Suprapubic skin (tissue), 4 donors: Measurements from ENCODE around the gene ADGRD1. TPM values are rescaled to one million over a fixed set of nuclear protein-coding genes. Genes with fewer than 3 reads are reported as not detected.

Source experiments
- DNase-seq, 2 donors: peaks; one replicate each; pipeline ENCODE4 v3.0.0-alpha.2; 2019; ENCODE audit warnings: low spot score in 2 of 2
- H3K27ac ChIP-seq: fragments of 200-600 bp; sonication (generic); one replicate; pipeline ENCODE4 v1.5.1; 2019
- H3K27me3 ChIP-seq: fragments of 200-600 bp; sonication (generic); one replicate; pipeline ENCODE4 v1.5.1; 2019
- H3K36me3 ChIP-seq: fragments of 200-600 bp; sonication (generic); one replicate; pipeline ENCODE4 v1.5.1; 2019
- H3K4me1 ChIP-seq: fragments of 200-600 bp; sonication (generic); one replicate; pipeline ENCODE4 v1.5.1; 2019
- H3K4me3 ChIP-seq: fragments of 200-600 bp; sonication (generic); one replicate; pipeline ENCODE4 v1.5.1; 2019; ENCODE audit warnings: mild to moderate bottlenecking
- H3K9me3 ChIP-seq: fragments of 200-600 bp; sonication (generic); one replicate; pipeline ENCODE4 v1.5.1; 2019
- EP300 ChIP-seq: sonication (generic); formaldehyde crosslinking; IDR thresholded peaks from one replicate; pipeline ENCODE4 v1.6.1; 2017; ENCODE audit warnings: antibody characterized with exemption
- POLR2A ChIP-seq, 2 donors: fragments of 450-650 bp; IDR thresholded peaks; one replicate each; pipeline ENCODE4 v1.6.1; 2017; ENCODE audit warnings: antibody characterized with exemption in 2 of 2, mild to moderate bottlenecking in 2 of 2, moderate library complexity in 2 of 2
- POLR2AphosphoS5 ChIP-seq, 3 donors: sonication (generic); formaldehyde crosslinking; IDR thresholded peaks; one replicate each; pipeline ENCODE4 v1.6.1; 2017; ENCODE audit warnings: antibody characterized with exemption in 3 of 3
- WGBS: methylation state at CpG from one replicate; pipeline ENCODE4 v1.1.5; 2018; 5-methylcytosine and 5-hydroxymethylcytosine counted together
- total RNA-seq, 4 donors: library from RNA; depleted of rRNA; stranded (reverse); fragments of >200 nt; gene quantifications; one replicate each; pipeline ENCODE4 v1.1.0, GENCODE V29; 2016
- TF ChIP-seq, protein P1 (sequence below), 2 donors: fragments of 200-600 bp in 1 of 2; fragments of 450-650 bp in 1 of 2; sonication (generic) in 1 of 2; IDR thresholded peaks; one replicate each; pipeline ENCODE4 v1.5.1; 2016 to 2019; ENCODE audit warnings: antibody characterized with exemption in 2 of 2, mild to moderate bottlenecking in 1 of 2, moderate library complexity in 1 of 2

The ADGRD1 gene
- total RNA-seq, 4 donors from 2014 or later: 4.2 to 12.4 (median 10.4) TPM

DNA sequence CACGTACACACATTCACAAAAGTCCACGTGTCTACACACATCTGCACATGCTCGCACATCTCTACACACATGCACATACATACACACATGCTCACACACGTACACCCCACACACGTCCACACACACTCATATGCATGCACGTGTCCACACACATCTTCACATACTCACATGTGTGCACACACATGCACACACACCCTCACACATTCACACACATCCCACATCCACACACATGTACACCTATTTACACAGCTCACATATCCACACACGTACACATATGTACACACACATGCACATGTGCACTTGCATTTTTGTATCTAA, 3.6 kb downstream of the ADGRD1 start:
- Histone ChIP-seq H3K36me3 (no peaks in the 10 kb centered on the region), H3K4me1 (peaks cover 16% of the 10 kb centered on the region), H3K27me3 (peaks cover 17% of the 10 kb centered on the region), H3K27ac (no peak overlapping the region), H3K4me3 (no peak overlapping the region), H3K9me3 (no peaks in the 10 kb centered on the region)
- no peak for TF ChIP-seq POLR2AphosphoS5 (IDR thresholded peaks at IDR 0.05)
- TF ChIP-seq EP300: no peak
- TF ChIP-seq, protein P1, sequence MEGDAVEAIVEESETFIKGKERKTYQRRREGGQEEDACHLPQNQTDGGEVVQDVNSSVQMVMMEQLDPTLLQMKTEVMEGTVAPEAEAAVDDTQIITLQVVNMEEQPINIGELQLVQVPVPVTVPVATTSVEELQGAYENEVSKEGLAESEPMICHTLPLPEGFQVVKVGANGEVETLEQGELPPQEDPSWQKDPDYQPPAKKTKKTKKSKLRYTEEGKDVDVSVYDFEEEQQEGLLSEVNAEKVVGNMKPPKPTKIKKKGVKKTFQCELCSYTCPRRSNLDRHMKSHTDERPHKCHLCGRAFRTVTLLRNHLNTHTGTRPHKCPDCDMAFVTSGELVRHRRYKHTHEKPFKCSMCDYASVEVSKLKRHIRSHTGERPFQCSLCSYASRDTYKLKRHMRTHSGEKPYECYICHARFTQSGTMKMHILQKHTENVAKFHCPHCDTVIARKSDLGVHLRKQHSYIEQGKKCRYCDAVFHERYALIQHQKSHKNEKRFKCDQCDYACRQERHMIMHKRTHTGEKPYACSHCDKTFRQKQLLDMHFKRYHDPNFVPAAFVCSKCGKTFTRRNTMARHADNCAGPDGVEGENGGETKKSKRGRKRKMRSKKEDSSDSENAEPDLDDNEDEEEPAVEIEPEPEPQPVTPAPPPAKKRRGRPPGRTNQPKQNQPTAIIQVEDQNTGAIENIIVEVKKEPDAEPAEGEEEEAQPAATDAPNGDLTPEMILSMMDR (IDR thresholded peaks at IDR 0.05): no peak
- no peak for TF ChIP-seq POLR2A (IDR thresholded peaks at IDR 0.05)
- WGBS: 83% methylated on average over 7 of the region's 7 CpGs
- DNase-seq: no peak

- Histone ChIP-seq H3K9me3 (no peaks in the 10 kb centered on the region), H3K27ac (no peak overlapping the region)
- 81% methylated on average over 26 of the region's 26 CpGs for WGBS
Observed at GRCh38 chr12:130958557-130959140, 4.9 kb downstream of the ADGRD1 start.

GRCh38 chr12:130959632-130960031, 5.9 kb downstream of the ADGRD1 start:
- Histone ChIP-seq H3K36me3 (no peaks in the 10 kb centered on the region), H3K27me3 (peaks cover 2% of the 10 kb centered on the region), H3K4me3 (no peak overlapping the region), H3K9me3 (no peaks in the 10 kb centered on the region), H3K4me1 (peaks cover 5% of the 10 kb centered on the region), H3K27ac (no peak overlapping the region)
- no peak for DNase-seq
- no peak for TF ChIP-seq EP300
- WGBS: 74% methylated on average over 8 of the region's 8 CpGs

More at GRCh38 chr12:130958557-130959140, 4.9 kb downstream of the ADGRD1 start:
- Histone ChIP-seq H3K27me3 (peaks cover 11% of the 10 kb centered on the region), H3K36me3 (no peaks in the 10 kb centered on the region), H3K4me3 (no peak overlapping the region), H3K4me1 (peaks cover 11% of the 10 kb centered on the region)
- TF ChIP-seq POLR2AphosphoS5 (IDR thresholded peaks at IDR 0.05) (no peak), EP300 (no peak)
- TF ChIP-seq, protein P1 (IDR thresholded peaks at IDR 0.05): no peak
- no peak for DNase-seq

DNA sequence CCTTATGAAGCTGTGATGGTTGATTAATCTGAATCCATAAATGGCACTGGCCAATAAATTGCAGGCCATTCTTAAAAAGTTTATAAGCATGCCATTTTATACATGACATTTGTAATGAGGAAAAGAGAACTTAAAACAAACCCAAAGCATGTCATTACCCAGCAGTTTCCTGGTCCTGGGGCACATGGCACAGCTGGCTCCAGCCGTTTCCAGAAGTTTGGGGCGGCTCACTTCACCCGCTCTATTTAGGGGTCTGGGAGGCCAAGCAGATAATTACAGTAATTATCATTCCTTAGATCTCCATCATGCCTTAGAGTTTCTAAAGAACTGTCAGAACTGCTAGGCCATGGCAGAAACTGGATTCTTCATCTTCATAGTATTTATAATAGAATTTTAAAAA, 6.4 kb downstream of the ADGRD1 start:
- TF ChIP-seq EP300 (no peak), POLR2A (IDR thresholded peaks at IDR 0.05) (no peak), POLR2AphosphoS5 (IDR thresholded peaks at IDR 0.05) (no peak)
- TF ChIP-seq, protein P1 (IDR thresholded peaks at IDR 0.05): no peak
- DNase-seq: no peak
- Histone ChIP-seq H3K9me3 (no peaks in the 10 kb centered on the region), H3K27ac (no peak overlapping the region), H3K4me1 (peaks cover 5% of the 10 kb centered on the region), H3K4me3 (no peak overlapping the region), H3K27me3 (peaks cover 2% of the 10 kb centered on the region), H3K36me3 (no peaks in the 10 kb centered on the region)
- 81% methylated on average over 3 of the region's 3 CpGs for WGBS

- Histone ChIP-seq H3K9me3 (no peaks in the 10 kb centered on the region), H3K36me3 (no peaks in the 10 kb centered on the region), H3K27ac (no peak overlapping the region), H3K27me3 (peaks cover 2% of the 10 kb centered on the region), H3K4me1 (peaks cover 5% of the 10 kb centered on the region), H3K4me3 (no peak overlapping the region)
- no peak for DNase-seq
- 92% methylated on average over 8 of the region's 8 CpGs for WGBS
- TF ChIP-seq, protein P1 (IDR thresholded peaks at IDR 0.05): no peak
- TF ChIP-seq POLR2A (IDR thresholded peaks at IDR 0.05) (no peak), EP300 (no peak)
Observed at GRCh38 chr12:130960787-130961186, 7.1 kb downstream of the ADGRD1 start.

DNA sequence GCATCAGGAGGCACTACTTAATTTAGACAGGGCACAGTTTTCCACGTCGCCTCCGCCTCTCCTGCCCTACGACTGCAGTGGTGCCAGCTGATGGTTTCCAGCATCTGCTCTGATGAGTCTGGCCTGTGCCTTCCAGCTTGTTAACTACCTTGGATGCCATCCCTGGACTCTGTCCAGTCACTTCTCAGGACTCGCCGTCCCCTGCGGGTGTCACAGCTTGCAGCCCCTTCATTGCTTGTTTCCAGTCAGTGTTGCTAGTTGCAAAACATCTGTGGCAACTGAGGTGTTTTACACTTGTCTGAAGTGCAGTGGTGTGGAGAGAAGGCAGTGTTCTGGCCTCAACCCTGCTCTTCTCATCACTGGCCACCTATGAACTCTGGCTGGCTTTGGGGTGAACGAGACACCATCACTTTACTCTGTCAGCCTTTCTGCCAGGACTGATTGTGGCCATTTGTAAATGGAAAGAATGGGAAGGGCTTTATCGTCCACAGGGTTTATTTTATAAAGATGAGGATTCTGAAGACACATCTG, 8.3 kb downstream of the ADGRD1 start:
- no peak overlapping the region for H3K27ac ChIP-seq
- H3K4me3 ChIP-seq: no peak overlapping the region
- H3K9me3 ChIP-seq: no peaks in the 10 kb centered on the region
- H3K27me3 ChIP-seq: no peaks in the 10 kb centered on the region
- H3K4me1 ChIP-seq: peaks cover 5% of the 10 kb centered on the region
- no peaks in the 10 kb centered on the region for H3K36me3 ChIP-seq
- TF ChIP-seq POLR2AphosphoS5 (IDR thresholded peaks at IDR 0.05) (no peak), EP300 (peak; percentile 39)
- no peak for DNase-seq
- 40% methylated on average over 9 of the region's 9 CpGs for WGBS
